Naive B cell (primary cell): Measurements from ENCODE around the gene ELMO1. TPM values are rescaled to one million over a fixed set of nuclear protein-coding genes. Genes with fewer than 3 reads are reported as not detected.

ENCODE experiments used
- ATAC-seq, 2 donors: fragments of 150-1000 bp; cut with Tn5 transposase; 2 replicates each; pipeline ENCODE4 v1.10.0; 2021; ENCODE audit warnings: low read depth in 2 of 2, mild to moderate bottlenecking in 2 of 2, moderate library complexity in 2 of 2
- DNase-seq: peaks from one replicate; pipeline ENCODE4 v3.0.0; 2022
- H3K27ac Mint-ChIP-seq, 6 donors: one replicate each; pipeline ENCODE4 v1.8.0; 2020 to 2022; ENCODE audit warnings: mild to moderate bottlenecking in 6 of 6, mixed read lengths in 6 of 6, moderate library complexity in 5 of 6, inconsistent platforms in 2 of 6
- H3K27me3 Mint-ChIP-seq, 3 donors: one replicate each; pipeline ENCODE4 v1.8.0; 2021 to 2022; ENCODE audit warnings: mixed read lengths in 3 of 3, mild to moderate bottlenecking in 1 of 3
- H3K36me3 Mint-ChIP-seq, 2 donors: one replicate each; pipeline ENCODE4 v1.8.0; 2020 to 2022; ENCODE audit warnings: mixed read lengths in 2 of 2, inconsistent platforms in 1 of 2, mild to moderate bottlenecking in 1 of 2
- H3K4me1 Mint-ChIP-seq, 3 donors: one replicate each; pipeline ENCODE4 v1.8.0; 2020 to 2022; ENCODE audit warnings: mixed read lengths in 3 of 3, inconsistent platforms in 1 of 3, mild to moderate bottlenecking in 1 of 3, moderate library complexity in 1 of 3
- H3K4me3 Mint-ChIP-seq, 8 donors: one replicate each; pipeline ENCODE4 v1.8.0; 2020 to 2022; ENCODE audit warnings: mild to moderate bottlenecking in 8 of 8, mixed read lengths in 8 of 8, moderate library complexity in 8 of 8, inconsistent platforms in 2 of 8
- H3K9me3 Mint-ChIP-seq, 7 donors: one replicate each; pipeline ENCODE4 v1.8.0; 2020 to 2022; ENCODE audit warnings: mixed read lengths in 7 of 7, mild to moderate bottlenecking in 5 of 7, inconsistent platforms in 2 of 7, moderate library complexity in 1 of 7
- polyA plus RNA-seq, 6 donors: library from polyadenylated mRNA; unstranded; fragments of 300-500 nt; fragmentation: Illumina TruSeq; gene quantifications; one replicate each; pipeline ENCODE4 v1.2.3, GENCODE V29; 2021; ENCODE audit warnings: low read depth in 6 of 6

Gene ELMO1
- polyA plus RNA-seq, 6 donors from 2014 or later = 42.8 to 69.9 (median 59.5) TPM

- Mint-ChIP-seq H3K9me3 (no peaks in the 10 kb centered on the region), H3K4me1 (peaks cover 0 to 5% (median 0%) of the 10 kb centered on the region in 3 donors), H3K27ac (peak overlapping the region in 1 of 6 donors; percentile 1), H3K27me3 (no peaks in the 10 kb centered on the region), H3K4me3 (no peak overlapping the region), H3K36me3 (no peaks in the 10 kb centered on the region)
- ATAC-seq (no peak), DNase-seq (no peak)
Measured at GRCh38 chr7:37234334-37234733, 214.3 kb downstream of the ELMO1 start.

GRCh38 chr7:37231613-37232012 lies 217.1 kb downstream of the ELMO1 start:
- H3K4me1 Mint-ChIP-seq = peaks cover 0 to 4% (median 0%) of the 10 kb centered on the region in 3 donors
- H3K27me3 Mint-ChIP-seq = no peaks in the 10 kb centered on the region
- no peaks in the 10 kb centered on the region for H3K9me3 Mint-ChIP-seq
- no peak for ATAC-seq
- H3K27ac Mint-ChIP-seq = peak overlapping the region in 1 of 6 donors; percentile 76
- H3K4me3 Mint-ChIP-seq = no peak overlapping the region
- peaks cover 0 to 13% of the 10 kb centered on the region in 2 donors for H3K36me3 Mint-ChIP-seq
- DNase-seq = no peak

DNA sequence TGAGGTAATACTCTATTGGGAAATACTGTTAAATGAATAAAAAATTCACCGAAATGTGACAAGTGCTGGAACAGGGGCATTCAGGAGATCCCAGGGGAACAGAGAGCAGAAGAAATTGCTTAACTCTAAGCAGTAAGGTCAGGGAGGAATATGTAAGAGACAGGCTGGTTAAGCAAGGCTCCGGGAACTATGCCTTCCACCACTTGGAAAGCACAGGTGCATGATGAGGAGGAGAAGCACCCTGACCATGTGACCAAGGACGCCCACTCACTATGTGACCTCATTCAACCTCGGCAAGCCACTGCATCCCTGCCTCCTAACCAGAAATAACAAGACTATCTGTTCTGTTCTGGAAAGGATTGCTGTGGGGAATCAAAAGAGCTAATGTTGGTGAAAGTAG lies 218.4 kb downstream of the ELMO1 start:
- H3K4me3 Mint-ChIP-seq = no peak overlapping the region
- no peaks in the 10 kb centered on the region for H3K27me3 Mint-ChIP-seq
- DNase-seq (no peak), ATAC-seq (no peak)
- peaks cover 0 to 18% of the 10 kb centered on the region in 2 donors for H3K36me3 Mint-ChIP-seq
- no peaks in the 10 kb centered on the region for H3K9me3 Mint-ChIP-seq
- peaks cover 0 to 4% (median 0%) of the 10 kb centered on the region in 3 donors for H3K4me1 Mint-ChIP-seq
- peak overlapping the region in 2 of 6 donors; percentile 7 to 25 for H3K27ac Mint-ChIP-seq

DNA sequence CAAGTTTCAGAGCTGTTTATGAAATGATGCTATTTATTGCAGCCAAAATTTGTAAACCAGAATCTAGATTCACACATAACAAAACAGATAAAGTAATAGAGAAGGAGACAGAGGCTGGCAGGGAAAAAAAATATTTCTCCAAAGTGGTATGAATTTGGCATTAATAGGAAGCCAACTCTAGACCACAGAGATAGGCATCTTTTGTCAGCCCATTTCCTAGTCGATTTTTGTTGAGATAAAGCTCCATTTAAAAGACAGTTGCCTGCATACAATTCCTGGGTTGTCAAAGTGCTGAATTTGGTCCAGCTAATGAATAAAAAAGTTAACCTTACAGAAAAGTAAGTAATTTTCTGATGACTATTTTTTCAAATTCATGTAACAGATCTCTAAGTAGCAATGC lies 219.3 kb downstream of the ELMO1 start:
- no peaks in the 10 kb centered on the region for H3K4me1 Mint-ChIP-seq
- H3K9me3 Mint-ChIP-seq = no peaks in the 10 kb centered on the region
- H3K36me3 Mint-ChIP-seq = peaks cover 0 to 18% of the 10 kb centered on the region in 2 donors

GRCh38 chr7:37225285-37225969 lies 223.2 kb downstream of the ELMO1 start:
- H3K36me3 Mint-ChIP-seq = peaks cover 9 to 28% of the 10 kb centered on the region in 2 donors
- no peak overlapping the region for H3K27ac Mint-ChIP-seq

More for the DNA sequence above, 219.3 kb downstream of the ELMO1 start:
- H3K4me3 Mint-ChIP-seq = no peak overlapping the region
- no peaks in the 10 kb centered on the region for H3K27me3 Mint-ChIP-seq
- no peak for DNase-seq
- H3K27ac Mint-ChIP-seq = no peak overlapping the region
- ATAC-seq = no peak

GRCh38 chr7:37224746-37225145 lies 223.9 kb downstream of the ELMO1 start:
- H3K27ac Mint-ChIP-seq = peak overlapping the region in 2 of 6 donors; percentile 13 to 51
- H3K4me1 Mint-ChIP-seq = peaks cover 0 to 5% (median 3%) of the 10 kb centered on the region in 3 donors
- no peak overlapping the region for H3K4me3 Mint-ChIP-seq
- ATAC-seq (no peak), DNase-seq (no peak)
- no peaks in the 10 kb centered on the region for H3K9me3 Mint-ChIP-seq
- peaks cover 9 to 28% of the 10 kb centered on the region in 2 donors for H3K36me3 Mint-ChIP-seq
- H3K27me3 Mint-ChIP-seq = no peaks in the 10 kb centered on the region

More at GRCh38 chr7:37225285-37225969, 223.2 kb downstream of the ELMO1 start:
- H3K9me3 Mint-ChIP-seq = no peaks in the 10 kb centered on the region
- H3K4me3 Mint-ChIP-seq = no peak overlapping the region
- no peak for ATAC-seq
- peaks cover 0 to 5% (median 3%) of the 10 kb centered on the region in 3 donors for H3K4me1 Mint-ChIP-seq
- H3K27me3 Mint-ChIP-seq = no peaks in the 10 kb centered on the region
- no peak for DNase-seq

DNA sequence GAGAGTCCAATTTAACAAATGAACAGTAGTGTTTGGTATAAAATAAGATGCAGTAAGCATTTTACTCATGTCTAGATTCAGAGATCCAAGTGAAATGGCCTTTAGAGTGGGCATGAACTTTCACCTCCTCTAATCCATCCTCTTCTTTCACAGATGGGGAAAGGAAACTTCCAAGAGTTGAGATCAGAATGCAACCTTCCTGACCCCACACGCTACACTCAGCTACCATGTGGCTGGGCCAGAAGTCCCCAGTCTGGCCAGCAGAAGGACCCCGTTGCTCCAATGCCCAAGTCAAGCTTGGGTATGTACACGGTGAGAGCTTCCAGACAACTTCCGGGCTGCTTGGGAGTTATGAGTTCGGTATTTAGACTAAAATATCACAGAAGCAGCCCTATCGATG lies 228.0 kb downstream of the ELMO1 start:
- Mint-ChIP-seq H3K4me1 (peaks cover 3 to 9% (median 8%) of the 10 kb centered on the region in 3 donors), H3K27ac (peak overlapping the region in 3 of 6 donors; percentile 6 to 41 (median 23)), H3K36me3 (peaks cover 18% of the 10 kb centered on the region in 2 donors), H3K9me3 (no peaks in the 10 kb centered on the region), H3K4me3 (no peak overlapping the region), H3K27me3 (no peaks in the 10 kb centered on the region)
- ATAC-seq (no peak), DNase-seq (no peak)

GRCh38 chr7:37218956-37219355 lies 229.7 kb downstream of the ELMO1 start:
- no peak for ATAC-seq
- DNase-seq = no peak
- Mint-ChIP-seq H3K4me3 (peak overlapping the region in 1 of 8 donors; percentile 29), H3K27ac (peak overlapping the region in 2 of 6 donors; percentile 5 to 76), H3K9me3 (no peaks in the 10 kb centered on the region), H3K36me3 (peaks cover 18 to 22% of the 10 kb centered on the region in 2 donors), H3K4me1 (peaks cover 3 to 13% (median 12%) of the 10 kb centered on the region in 3 donors), H3K27me3 (no peaks in the 10 kb centered on the region)

- Mint-ChIP-seq H3K36me3 (peaks cover 14 to 20% of the 10 kb centered on the region in 2 donors), H3K4me1 (peaks cover 11 to 18% (median 12%) of the 10 kb centered on the region in 3 donors), H3K27ac (peak overlapping the region in 2 of 6 donors; percentile 11 to 16), H3K4me3 (no peak overlapping the region), H3K9me3 (no peaks in the 10 kb centered on the region), H3K27me3 (no peaks in the 10 kb centered on the region)
- ATAC-seq (no peak), DNase-seq (no peak)
Measured at GRCh38 chr7:37216923-37217322, 231.7 kb downstream of the ELMO1 start.

DNA sequence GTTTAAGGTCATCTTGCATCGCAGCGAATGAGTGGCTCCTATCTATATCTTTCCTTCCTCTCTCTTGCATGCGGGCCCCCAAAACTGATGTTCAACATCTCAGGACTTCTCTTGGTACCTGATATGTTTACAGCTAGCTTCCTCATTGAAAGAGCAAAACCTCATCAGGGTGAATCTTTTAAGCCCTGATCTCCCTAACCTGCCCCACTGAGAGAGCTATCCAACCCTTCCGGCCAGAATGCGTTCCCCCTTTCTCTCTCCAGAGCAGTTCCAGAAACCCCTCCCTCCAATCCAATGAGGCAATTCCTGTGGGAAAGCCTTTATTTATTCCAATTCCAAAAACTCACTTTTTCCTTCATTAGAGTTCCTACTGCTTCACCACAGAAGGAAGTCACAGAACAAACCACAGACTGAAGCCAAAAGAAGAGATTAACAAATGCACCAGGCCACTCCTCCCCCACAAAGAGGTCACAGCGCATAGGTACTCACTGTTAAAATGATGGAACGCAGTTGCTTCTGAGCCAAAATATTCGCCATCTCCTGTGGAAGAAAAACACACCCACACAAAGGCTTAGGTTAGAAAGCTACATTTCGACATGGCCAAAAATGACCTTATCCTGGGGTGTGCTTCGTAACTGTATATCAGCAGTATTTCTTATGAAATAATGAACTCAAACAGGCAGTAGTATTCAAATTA lies 232.4 kb downstream of the ELMO1 start:
- peaks cover 18 to 19% of the 10 kb centered on the region in 2 donors for H3K36me3 Mint-ChIP-seq
- H3K4me1 Mint-ChIP-seq = peaks cover 9 to 18% (median 11%) of the 10 kb centered on the region in 3 donors
- no peak for DNase-seq
- ATAC-seq = no peak
- peak overlapping the region in 3 of 6 donors; percentile 0 to 73 (median 39) for H3K27ac Mint-ChIP-seq
- H3K9me3 Mint-ChIP-seq = no peaks in the 10 kb centered on the region
- no peak overlapping the region for H3K4me3 Mint-ChIP-seq
- H3K27me3 Mint-ChIP-seq = no peaks in the 10 kb centered on the region

- no peaks in the 10 kb centered on the region for H3K27me3 Mint-ChIP-seq
- DNase-seq = no peak
- ATAC-seq = no peak
- H3K36me3 Mint-ChIP-seq = peaks cover 24 to 27% of the 10 kb centered on the region in 2 donors
- H3K4me1 Mint-ChIP-seq = peaks cover 9 to 18% (median 11%) of the 10 kb centered on the region in 3 donors
- peak overlapping the region in 4 of 6 donors; percentile 39 to 87 (median 68) for H3K27ac Mint-ChIP-seq
- no peak overlapping the region for H3K4me3 Mint-ChIP-seq
- H3K9me3 Mint-ChIP-seq = no peaks in the 10 kb centered on the region
Measured at GRCh38 chr7:37215290-37215923, 233.3 kb downstream of the ELMO1 start.

DNA sequence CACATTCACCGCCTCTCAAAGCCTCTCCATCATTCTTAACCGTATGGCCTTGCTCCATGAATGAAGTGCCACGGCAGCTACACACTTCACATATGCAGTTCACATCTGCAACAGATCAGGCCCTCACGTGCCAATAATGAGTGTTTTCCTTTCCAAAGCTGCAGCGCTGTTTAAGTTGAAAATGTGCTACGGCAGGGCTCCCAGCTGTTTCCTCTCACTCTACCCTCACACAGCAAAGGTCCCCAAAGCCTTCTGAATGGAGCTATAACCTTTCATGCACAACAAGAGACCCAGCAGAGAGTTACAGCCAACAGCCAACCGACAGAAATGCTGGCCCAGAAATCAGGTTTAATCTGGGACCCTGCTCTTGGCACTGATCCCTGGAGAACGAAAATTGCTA lies 236.1 kb downstream of the ELMO1 start:
- Mint-ChIP-seq H3K36me3 (peaks cover 24 to 26% of the 10 kb centered on the region in 2 donors), H3K4me3 (no peak overlapping the region), H3K4me1 (peaks cover 16 to 34% (median 26%) of the 10 kb centered on the region in 3 donors), H3K9me3 (peaks cover 0 to 1% (median 0%) of the 10 kb centered on the region in 7 donors), H3K27me3 (no peaks in the 10 kb centered on the region), H3K27ac (peak overlapping the region in 4 of 6 donors; percentile 52 to 91 (median 85))
- ATAC-seq = no peak
- no peak for DNase-seq

GRCh38 chr7:37212051-37212450 lies 236.6 kb downstream of the ELMO1 start:
- H3K36me3 Mint-ChIP-seq = peaks cover 21 to 24% of the 10 kb centered on the region in 2 donors
- H3K27ac Mint-ChIP-seq = peak overlapping the region in 3 of 6 donors; percentile 84 to 91 (median 86)
- no peaks in the 10 kb centered on the region for H3K27me3 Mint-ChIP-seq
- H3K4me1 Mint-ChIP-seq = peaks cover 16 to 34% (median 26%) of the 10 kb centered on the region in 3 donors
- DNase-seq = no peak
- no peak for ATAC-seq
- peaks cover 0 to 1% (median 0%) of the 10 kb centered on the region in 7 donors for H3K9me3 Mint-ChIP-seq
- no peak overlapping the region for H3K4me3 Mint-ChIP-seq
